Thyroid gland (tissue), 4 donors: Measurements from ENCODE around the gene PLGRKT.

Experiments
- CTCF ChIP-seq, 6 experiments: fragments of 200-600 bp in 3 of 6; fragments of 450-650 bp in 3 of 6; sonication (generic) in 3 of 6; IDR thresholded peaks; one replicate each; pipeline ENCODE4 v1.5.1; 2016 to 2019; ENCODE audit warnings: antibody characterized with exemption in 6 of 6, mild to moderate bottlenecking in 2 of 6, inconsistent platforms in 1 of 6, moderate library complexity in 1 of 6
- POLR2A ChIP-seq, 2 donors: fragments of 450-650 bp; IDR thresholded peaks; one replicate each; pipeline ENCODE4 v1.6.1; 2017; ENCODE audit warnings: antibody characterized with exemption in 2 of 2, mild to moderate bottlenecking in 2 of 2, moderate library complexity in 1 of 2

- TF ChIP-seq CTCF (IDR thresholded peaks at IDR 0.05) = no peak
- no peak for TF ChIP-seq POLR2A (IDR thresholded peaks at IDR 0.05)
Measured at GRCh38 chr9:5336688-5337087, 101.0 kb downstream of the PLGRKT start.
